Mammary epithelial cell (primary cell): ENCODE measurements around the gene BRINP3.

ENCODE experiments used
- CTCF ChIP-seq, 2 donors: IDR thresholded peaks in 1 of 2; conservative IDR thresholded peaks in 1 of 2; 2 replicates each; pipeline ENCODE4 v1.5.1; 2011 to 2012; ENCODE audit warnings: inconsistent platforms in 2 of 2, low read length in 2 of 2, mild to moderate bottlenecking in 2 of 2, control low read depth in 1 of 2, low read depth in 1 of 2; ENCODE audit not compliant: insufficient read depth in 1 of 2; ENCODE audit errors: extremely low read depth in 1 of 2
- EZH2 ChIP-seq: IDR thresholded peaks from 2 replicates; pipeline ENCODE4 v1.6.1; 2012; ENCODE audit warnings: low read length, inconsistent platforms, borderline replicate concordance

DNA sequence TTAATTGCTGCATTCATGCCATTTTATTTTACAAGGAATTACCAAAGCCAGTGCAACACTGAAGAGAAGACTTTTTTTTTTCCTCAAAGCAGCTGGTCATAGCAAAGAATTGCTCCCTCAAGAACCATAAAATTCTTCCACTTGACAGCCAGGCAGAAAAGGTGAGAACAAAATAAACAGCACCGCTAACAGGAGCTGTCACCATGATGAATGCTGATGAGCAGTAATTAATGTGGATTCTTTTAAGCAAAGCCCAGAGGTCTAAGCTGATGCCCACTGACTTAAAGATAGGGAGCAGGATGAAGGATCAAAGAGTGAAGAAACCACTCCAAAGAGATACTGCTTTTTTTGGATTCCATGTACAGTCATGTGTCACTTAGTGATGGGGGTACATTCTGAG is 428.4 kb downstream of the BRINP3 start:
- TF ChIP-seq CTCF (conservative IDR thresholded peaks at IDR 0.05 in 1 of 2, IDR thresholded peaks at IDR 0.05 in 1 of 2; ENCODE audit: extremely low read depth in 1 of 2, insufficient read depth in 1 of 2, low read depth in 1 of 2, low read length in 2 of 2) (no peak), EZH2 (no peak)
